GM21360 (cell line): ENCODE data around the gene ELOF1.

Experiments used
- ATAC-seq: cut with Tn5 transposase; IDR thresholded peaks from one replicate; pipeline ENCODE4 v1.9.1; 2021; ENCODE audit warnings: mild to moderate bottlenecking, moderate library complexity; ENCODE audit not compliant: unreplicated experiment

Gene ELOF1

GRCh38 chr19:11538232-11539036, 20.6 kb downstream of the ELOF1 start, which contains the start of gene CNN1:
Gene CNN1 (plus strand): TSS chr19:11538851. CDS start chr19:11538928, 77 bp downstream.
- ATAC-seq = no peak

DNA sequence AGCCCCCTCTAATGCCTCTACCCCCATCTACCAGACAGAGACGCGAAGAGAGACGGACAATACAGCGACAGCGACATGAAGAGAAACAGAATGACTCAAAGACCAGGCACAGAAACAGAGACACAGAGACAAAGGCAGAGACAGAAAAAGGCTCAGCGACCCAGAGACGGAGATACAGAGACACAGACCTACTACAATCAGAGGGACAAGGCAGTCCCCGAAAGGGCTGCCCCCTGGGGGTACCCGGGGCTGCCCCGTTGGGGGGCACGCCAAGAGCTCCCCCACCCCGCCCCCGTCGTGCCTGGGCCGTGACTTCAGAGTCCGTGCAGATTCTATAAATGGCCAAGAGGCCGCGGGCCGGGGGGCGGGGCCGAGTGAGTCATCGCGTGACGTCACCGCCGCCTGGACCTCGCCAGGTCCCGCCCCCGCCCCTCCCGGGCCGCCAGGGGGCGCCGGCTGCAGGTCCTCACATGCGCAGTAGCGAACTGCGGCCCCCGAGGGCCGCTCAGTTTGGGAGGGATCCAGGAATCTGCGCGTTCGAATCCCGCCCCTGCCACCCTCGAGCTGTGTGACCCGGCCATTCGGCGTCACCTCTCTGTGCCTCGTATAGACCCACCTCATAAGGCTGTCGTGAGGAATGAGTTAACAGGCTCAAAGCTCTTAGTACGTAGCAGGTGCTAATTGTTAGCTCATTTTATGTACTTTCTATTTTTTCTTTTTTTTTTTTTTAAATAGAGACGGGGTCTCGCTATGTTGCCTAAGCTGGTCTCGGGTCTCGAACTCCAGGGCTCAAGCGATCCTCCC, 23.0 kb downstream of the ELOF1 start:
- ATAC-seq = peak; percentile 69

GRCh38 chr19:11534948-11535347, 24.1 kb downstream of the ELOF1 start:
- ATAC-seq = no peak

DNA sequence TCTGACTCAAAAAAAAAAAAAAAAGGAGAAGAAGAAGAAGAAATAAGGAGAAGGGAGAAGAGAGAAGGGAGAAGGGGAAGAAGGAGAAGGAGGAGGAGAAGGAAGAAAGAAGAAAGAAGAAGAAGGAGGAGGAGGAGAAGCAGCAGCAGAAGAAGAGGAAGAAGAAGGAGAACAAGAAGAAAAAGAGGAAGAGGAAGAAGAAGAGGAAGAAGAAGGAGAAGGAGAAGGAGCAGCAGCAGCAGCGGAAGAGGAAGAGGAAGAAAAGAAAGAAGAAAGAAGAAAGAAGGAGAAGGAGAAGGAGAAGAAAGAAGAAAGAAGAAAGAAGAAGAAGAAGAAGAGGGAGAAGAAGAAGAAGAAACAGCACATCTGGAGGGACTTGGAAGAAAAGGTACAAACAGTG, 24.5 kb downstream of the ELOF1 start:
- ATAC-seq = no peak

DNA sequence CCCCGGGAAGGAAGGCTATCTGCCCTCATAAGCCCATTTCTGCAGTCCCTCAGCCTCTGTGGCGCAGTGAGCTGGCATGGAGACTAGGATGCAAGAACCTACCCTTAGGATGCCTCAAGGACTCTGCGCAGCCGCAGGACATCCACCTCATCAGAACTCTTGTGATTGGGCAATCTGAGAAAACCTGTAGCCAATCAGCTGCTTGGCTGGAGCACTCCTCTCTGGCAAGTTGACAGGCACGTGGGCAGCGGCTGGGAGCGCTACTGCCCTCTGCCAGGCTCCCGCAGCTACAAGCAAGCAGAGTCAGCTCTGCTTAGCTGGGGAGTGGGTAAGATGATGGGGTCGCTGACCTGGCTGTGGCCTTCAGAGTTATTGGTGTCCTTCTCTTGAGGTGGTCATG, 28.6 kb downstream of the ELOF1 start:
- no peak for ATAC-seq

GRCh38 chr19:11528551-11529341, 30.3 kb downstream of the ELOF1 start, which contains the start of gene ECSIT:
Gene ECSIT (minus strand): TSS chr19:11529134. CDS start chr19:11519170, 9,964 bp downstream.
- peak; percentile 91 for ATAC-seq

GRCh38 chr19:11519138-11519537, 39.9 kb downstream of the ELOF1 start:
- ATAC-seq = no peak

DNA sequence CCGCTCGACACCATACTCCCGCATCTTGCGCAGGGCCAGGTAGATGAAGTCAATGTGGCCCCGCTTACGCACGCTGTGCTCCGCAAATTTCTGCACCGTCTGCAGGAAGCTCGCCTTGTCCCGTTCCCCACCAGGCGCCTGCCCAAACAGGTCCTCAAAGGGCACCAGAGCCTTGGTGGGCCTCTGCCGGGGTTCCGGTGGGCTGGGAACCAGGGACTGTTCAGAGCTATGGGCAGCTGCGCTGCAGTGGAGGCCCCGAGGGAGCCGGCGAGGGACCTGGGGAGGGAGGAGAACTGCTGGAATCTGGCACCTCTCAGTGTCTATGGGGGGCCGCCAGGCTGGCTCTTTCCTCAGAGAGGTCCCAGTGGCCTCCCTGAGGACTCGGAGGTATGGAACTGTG, 45.1 kb downstream of the ELOF1 start:
- no peak for ATAC-seq

DNA sequence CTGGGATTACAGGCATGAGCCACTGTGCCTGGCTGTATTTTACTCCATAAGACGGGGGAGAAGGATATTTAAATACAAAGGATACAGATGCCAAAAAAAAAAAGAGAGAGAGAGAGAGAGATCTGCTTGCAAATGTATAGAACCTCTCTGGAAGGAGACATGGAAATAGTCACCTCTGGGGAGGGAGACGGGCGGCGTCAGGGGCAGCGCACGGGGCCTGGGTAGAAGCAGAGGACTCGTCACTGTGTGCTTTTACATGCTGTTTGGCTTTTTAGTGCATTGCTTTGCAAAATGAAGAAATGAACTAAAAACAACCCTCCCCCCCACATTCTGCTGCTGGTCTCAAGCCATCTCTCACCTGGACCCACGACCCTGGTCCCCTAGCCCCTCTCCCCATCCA, 48.6 kb downstream of the ELOF1 start:
- no peak for ATAC-seq

DNA sequence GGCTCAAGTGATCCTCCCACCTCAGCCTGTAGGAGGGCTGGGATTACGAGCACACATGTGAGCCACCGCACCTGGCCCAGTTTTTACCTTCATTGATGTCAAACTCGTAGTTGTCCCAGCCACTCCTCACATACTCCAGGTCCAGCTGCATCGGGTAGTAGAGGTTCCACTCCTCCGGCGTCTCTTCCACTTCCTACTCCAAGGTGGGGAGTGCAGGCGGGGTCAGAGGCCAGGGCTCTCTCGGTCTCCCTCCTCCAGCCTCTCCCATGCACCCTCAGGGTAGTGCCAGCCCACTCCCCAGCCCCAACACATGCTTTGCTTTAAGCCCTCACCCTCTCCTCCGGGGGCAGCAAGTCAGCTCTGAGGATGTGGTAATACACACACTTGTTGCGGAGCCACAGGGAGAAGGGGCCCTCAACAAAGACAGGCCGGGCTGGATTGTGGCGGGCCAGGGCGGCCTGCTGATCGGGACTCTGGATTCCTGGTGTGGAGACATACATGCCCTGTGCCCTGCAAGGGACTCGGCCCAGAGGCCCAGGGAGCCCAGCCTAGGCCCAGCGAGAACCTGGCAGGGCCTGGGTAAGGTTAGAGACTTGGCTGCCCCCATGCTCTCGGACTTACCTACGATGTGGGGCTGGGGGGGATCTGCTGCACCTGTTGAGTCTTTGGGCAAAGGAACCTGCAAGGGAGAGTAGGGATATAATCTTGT, 51.5 kb downstream of the ELOF1 start:
- no peak for ATAC-seq

- no peak for ATAC-seq
Observed at GRCh38 chr19:11506967-11507366, 52.1 kb downstream of the ELOF1 start.

- ATAC-seq = peak; percentile 27
Observed at GRCh38 chr19:11506101-11506555, 52.9 kb downstream of the ELOF1 start.

- peak; percentile 44 for ATAC-seq
Observed at GRCh38 chr19:11505504-11506100, 53.4 kb downstream of the ELOF1 start, which contains the start of gene ZNF653. Gene ZNF653 (minus strand): TSS chr19:11505839. CDS start chr19:11505786, 53 bp downstream.

DNA sequence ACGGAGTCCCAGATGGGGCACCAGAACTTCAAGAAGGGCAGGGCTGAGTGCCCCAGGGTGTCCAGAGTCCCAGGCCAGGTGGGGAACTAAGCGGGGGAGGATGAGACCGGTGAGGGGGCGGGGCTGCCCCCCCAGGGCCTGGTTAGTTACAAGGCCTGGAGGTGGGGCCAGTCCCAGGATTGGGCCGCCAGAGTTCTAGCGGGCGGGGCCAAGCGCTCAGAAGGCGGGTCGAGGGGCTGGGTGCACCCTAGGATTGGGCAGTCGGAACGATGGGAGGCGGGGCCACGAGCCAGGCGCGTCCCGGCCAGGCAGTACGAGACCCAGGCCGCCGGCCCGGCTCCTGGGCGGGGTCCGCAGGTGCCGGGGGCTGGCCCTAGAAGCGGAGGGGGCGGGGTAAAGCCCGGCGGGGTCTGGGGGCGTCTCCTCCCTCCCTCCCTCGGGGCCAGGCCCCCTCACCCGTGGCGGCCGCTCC, 54.0 kb downstream of the ELOF1 start:
- ATAC-seq = peak; percentile 89

GRCh38 chr19:11504502-11505031, 54.5 kb downstream of the ELOF1 start:
- ATAC-seq = no peak
